Stimulated activated CD4-positive, alpha-beta T cell treated with anti-CD3 and anti-CD28 coated beads, Interleukin-15, amount 100 ng/mL, for 1 hour (primary cell): ENCODE measurements around the gene SOX13.
"Not testable (repeated sequence)": the region's sequence is repeated elsewhere in the genome, so short reads cannot be mapped to it uniquely, and the experiment has no call there.

Source experiments
- DNase-seq, 2 donors: peaks; one replicate each; pipeline ENCODE4 v3.0.0-alpha.2; 2020; ENCODE audit warnings: low read depth in 1 of 2, low spot score in 1 of 2

The SOX13 gene

DNA sequence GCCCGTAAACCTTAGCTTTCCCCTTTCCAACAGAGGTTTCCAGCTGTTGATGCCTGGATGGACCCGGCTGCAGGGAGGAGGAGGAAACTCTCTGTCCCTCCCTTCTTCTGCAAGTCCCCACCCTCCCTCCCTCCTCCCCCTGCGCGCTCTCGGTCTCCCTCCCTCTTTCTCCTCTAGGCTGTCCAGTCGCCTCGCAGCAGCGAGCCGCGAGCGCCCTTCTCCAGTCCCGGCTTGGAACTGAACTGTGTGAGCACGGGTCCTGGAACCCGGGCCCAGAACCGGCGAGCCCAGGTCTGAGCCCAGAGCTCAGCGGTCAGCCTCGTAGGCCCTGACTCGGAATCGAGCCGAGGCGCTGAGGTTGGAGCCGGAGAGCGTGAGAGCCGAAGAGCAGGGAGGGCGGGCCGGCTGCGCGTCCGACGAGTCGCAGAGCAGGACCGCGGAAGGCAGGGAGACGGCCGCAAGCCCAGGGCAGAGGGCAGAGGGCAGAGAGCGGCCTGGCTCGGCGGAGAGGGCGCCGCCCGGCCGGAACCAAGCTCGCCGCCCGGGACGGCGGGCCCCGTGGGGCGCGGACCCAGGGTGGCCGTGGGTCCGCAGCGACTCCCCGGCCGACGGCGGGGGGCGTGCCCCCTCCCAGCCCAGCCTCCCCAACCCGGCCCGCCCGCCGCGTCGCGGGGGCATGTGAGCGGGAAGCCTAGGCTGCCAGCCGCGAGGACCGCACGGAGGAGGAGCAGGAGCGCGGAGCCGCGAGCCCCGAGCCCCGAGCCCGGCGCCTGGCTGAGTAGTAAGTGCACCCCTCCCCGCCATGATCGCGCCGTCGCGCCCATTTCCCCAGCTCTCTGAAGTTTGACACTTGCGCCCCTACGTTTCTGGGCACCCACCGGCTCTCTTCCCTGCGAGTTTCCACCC, at the start of gene SOX13:
TSS of gene SOX13 (plus strand) at position 185 of the 906 bp plus-strand sequence. CDS start 39,801 bp downstream, outside the sequence.
- no peak for DNase-seq

DNA sequence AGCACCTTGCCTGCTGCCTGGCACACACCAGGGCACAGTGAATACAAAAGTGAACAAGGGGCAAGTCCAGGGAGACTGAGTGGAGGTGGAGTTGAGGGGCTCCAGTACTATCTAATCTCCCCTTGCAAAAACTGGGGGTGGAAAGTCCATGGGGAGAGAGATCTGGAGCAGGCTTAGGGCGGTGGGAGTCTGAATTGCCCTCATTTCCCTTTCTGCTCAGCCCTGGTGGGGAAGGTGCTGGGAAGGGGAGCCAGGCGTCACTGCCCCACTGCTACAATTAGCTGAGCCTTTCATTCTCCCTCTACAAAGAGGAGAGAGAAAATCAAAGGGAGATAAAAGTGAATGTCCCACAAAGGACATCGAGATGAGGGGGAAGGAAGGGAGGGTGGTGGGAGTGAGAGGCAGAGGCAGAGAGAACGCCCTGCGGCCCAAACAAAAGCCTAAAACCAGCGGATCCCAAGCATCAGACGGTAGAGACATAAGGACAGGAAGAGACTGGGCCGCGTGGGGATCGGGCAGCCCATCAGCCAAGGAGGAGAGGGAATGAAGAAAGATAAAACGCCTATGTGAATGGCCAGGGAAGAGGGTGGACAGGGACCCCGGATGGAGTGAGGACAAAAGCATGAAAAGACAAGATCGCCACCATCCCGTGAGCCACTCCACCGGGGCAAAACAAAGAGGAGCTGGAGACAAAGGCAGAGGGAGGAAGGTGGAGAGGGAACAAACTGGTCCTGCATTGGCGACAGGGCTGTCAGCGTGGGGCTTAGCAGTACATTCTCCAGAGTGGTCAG, 46.8 kb upstream of the SOX13 start:
- no peak for DNase-seq

DNA sequence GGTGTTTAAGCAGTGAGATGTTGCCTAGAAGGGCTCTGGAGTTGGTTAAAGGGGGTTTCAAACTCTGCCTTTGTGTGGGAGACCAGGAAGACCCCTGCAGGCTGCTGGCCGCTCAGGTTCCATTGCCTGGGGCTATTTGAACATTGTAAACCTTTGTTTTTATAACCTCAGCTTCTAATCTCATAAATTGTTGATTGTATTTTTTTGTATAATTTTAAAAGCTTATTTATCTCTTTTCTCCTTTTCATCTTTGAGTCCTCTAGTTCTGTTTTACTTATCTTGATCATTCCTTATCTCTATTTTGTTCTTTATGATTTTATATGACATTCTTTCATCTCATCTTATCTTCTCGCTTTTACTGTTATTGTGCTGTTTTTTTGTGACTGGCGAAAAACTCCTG, 45.5 kb upstream of the SOX13 start:
- DNase-seq = no peak

DNA sequence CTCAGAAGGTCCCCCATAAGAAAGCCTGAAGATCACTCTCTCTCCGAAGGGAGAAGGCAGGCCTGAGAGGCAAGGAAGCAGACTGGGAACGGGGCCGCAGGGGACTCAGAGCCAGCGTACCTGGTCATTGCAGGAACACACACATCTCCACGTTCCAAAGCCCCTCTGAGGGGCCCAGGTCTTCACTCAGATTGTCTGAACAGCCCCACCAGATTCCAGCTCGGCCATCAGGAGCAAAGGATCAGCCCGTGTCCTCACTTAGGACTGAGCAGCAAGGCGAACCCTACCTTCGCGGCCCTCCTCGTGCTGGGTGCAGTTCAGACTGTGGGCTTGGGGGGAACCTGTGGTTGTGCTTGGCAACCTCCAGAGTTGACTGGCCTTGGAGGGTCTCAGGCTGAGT, 43.9 kb upstream of the SOX13 start:
- no peak for DNase-seq

DNA sequence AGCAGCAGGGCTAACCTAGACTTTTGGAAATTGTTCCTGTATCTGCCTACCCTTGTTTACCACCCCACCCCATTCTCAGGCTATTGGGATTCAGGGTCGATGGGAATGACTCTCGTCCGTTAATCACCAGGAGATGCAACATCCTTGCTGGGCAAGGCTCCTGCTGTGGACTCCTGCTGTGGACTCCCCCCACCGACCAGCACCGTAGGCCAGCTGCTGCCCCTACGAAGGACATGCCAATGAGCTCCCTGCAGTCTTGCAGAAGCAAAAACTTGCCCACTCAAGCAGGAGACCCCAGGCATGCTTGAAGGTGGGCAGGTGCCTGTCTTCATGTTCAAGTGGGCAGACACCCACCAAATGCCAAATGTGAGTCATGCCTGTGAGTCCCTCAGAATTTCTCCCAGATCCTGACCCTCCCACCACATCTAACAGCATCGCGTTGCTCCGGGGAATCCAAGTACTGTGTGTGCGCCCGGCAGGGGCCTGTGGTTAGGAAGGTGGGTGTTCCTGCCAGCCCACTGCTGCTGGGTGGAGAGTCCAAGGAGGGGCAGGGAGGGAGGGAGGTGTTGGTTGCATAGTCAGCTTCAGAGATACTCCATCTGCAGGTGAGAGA, 41.7 kb upstream of the SOX13 start:
- no peak for DNase-seq

DNA sequence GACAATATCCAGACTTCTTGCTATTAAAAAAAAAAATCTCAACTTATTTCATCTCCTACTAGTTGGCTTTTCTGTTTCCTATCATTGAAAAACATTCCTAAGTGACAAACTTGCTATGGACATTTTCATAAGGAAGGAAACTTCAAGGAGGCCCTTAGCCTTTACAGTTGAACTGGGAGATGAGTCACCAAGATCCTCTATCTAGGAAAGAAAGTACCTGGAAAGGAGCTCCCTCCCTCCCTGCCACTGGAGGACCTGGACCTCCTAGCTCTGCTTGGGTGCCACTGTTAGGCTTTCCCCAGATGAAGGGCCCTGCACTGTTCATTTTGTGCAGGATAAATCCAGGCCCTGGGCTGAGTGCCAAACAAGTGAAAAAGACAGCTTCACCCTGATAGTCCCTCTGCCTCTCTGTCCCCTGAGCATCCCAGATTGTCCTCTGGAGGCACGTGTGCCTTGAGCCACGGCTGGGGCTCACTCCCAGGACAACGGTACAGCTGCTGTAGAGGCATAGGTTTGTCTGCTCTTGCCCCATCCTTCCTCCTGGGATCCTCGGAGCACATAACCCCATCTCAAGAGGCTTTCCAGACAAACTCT, 40.2 kb upstream of the SOX13 start:
- DNase-seq = no peak

DNA sequence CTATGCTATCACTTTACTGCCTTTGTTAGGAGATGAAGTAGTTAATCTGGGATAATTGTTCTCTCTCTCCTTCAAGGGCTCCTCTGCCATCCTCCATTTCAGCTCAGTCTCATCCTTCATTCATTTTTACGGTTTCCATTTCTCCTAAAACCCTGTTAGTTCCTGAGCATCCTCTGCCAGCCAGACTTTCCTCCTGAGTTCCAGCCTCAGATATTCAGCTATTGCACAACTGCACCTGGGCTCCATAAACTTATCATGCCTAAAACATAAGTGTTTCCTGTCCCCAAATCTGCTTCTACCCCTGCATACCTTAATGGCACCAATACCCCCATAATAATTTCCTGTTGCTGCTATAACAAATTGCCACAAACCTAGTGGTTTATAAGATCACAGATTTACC, 39.6 kb upstream of the SOX13 start:
- DNase-seq = no peak

DNA sequence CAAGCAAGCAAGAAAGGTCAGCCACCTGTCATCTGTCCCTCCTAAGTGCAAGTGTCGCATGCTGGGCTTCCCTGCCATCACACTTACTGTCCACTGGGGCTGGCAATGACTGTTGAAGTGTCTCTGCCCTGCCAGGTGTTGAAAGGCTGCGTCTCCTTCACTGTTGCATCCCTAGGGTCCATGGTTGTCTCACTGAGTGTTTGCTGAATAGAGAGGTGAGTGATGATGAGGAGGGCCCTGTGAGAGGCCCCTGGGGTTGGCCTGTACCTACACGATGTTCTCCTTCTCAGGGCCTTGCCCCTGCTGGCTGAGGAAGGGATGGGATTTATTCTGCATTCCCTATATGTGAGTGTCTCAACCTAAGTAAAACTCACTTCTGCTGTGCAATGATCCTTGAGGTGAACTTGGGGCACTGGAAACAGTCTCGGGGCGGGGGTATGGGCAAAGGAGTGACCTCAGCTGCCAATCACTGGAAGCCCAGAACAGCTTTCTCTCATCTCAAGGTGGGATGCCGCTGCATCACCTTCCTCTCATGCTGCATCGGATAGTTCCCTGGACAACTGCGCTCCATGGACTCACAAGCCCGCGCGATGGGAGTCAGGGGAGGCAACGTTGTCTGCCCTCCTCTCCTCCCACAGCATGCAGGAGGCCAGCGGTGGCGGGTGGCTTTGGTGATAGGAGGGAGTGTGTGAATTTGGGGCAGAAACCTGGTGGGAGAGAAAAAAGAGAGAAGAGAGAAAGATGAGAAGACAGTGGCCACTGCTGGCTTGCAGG, 35.8 kb upstream of the SOX13 start:
- no peak for DNase-seq

DNA sequence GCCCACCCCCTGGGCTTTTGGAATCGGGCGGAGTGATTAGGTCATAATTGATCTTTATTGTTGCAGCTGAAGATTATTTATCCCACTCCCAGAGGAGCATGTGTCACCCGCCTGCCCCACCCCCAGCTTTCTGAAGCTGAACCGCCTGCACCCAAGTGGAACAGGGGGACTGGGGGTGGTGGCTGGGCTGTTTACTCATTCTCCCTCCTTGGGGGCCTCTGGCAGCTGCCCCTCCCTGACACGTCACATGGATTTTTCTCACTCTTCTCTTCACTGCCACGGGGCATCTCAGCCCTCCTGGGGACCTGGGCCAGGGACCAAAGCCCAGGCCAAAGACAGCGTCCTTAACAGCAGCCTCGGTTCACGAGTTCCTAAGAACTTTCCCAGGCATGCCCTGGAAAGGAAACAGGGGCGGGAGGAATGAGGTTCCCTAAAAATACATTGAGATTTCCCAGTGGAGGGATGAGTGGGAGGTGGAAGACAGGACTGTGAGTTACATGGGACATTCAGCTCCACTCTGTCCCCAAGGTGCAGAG, 31.6 kb upstream of the SOX13 start:
- no peak for DNase-seq

DNA sequence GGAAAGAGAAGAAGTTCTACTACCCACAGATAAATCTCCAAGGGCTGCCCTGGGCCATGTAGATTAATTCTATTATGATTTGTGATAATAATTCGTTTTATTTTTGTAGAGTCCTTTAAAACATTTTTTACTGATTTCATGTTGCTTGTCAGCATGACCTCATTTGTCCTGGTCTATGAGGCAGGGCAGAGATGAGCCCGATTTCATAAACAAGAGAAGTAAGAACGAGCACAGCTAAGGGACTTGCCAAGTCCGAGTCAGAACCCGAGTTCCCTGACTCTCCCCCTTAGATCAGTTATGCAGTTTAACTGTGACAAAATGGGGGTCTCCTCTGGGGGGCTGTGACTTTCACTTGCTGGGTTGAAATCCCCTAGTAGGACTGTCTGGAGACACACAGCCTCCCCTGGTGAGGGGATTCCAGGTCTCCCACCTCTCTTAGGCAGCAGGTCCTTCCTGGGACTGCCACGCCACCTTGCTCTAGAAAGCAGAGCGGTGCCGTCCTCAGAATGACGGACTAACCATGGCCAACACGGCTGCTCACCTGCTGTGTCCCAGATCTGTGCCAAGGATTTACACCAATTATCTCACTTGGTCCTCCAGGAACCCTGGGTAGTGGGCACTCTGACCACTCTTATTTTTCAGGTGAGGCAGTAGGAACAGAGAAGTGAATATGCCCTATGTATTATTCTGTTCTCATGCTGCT, 31.0 kb upstream of the SOX13 start:
- DNase-seq = no peak

DNA sequence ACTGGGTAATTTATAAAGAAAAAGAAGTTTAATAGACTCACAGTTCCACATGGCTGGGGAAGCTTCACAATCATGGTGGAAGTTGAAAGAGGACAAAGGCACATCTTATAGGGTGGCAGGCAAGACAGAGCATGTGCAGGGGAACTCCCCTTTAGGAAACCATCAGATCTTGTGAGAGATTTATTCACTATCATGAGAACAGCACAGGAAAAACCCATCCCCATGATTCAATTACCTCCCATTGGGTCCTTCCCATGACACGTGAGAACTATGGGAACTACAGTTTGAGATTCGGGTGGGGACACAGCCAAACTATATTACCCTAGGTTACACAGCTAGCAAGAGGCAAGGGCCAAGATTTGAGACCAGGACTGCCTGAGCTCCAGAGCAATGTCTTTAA, 30.4 kb upstream of the SOX13 start:
- no peak for DNase-seq

DNA sequence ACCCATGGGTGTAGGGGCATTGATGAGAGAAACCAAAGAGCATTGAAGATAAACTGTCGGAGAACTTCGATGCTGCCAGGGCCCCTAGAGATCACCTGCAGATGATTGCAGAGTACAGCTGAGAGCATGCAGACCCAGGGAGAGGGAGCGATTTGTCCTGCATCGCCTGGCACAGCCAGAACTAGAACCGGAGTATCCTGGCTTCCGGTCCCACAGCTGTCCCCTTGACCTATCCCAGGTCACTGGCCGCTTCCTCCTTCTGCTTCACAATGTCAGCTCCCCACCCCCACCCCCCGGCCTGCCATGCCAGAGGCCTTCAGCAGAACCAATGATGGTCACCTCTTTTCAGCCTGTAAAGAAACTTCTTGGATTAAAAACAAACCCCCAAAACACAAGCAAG, 29.2 kb upstream of the SOX13 start:
- no peak for DNase-seq

DNA sequence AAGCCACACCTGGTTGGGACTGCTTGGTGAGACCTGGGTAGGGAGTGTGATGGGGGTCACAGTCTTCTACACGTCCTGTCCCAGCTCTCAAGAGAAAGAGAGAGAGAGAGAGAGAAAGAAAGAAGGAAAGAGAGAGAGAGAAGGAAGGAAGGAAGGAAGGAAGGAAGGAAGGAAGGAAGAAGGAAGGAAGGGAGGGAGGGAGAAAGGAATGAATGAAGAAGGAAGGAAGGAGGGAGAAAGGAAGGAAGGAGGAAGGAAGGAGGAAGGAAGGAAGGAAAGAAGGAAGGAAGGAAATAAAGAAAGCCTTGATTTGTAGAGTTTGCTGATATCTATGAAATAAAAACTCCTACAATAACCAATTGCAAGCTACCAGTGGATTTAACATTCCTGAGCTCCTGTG, 28.5 kb upstream of the SOX13 start:
- no peak for DNase-seq

DNA sequence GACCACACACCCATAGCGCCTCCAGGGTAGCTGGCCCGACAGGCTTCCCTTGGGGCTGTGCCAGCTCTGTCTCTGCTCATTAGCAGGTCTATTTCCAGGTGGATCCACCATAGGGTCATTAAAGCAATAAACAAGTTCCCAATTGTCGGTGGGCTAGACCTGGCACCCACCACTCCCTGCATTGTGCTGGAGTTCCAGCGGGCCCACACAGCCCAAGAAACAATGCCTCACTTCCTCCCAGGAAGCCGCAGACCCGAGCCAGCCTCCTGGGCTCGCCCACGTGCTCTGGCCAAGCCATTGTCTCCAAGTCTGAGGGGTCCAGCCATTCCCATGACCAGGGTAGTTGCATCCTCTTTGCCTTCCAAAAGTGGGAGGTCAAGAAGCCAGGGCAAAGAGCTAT, 27.5 kb upstream of the SOX13 start:
- DNase-seq = no peak

DNA sequence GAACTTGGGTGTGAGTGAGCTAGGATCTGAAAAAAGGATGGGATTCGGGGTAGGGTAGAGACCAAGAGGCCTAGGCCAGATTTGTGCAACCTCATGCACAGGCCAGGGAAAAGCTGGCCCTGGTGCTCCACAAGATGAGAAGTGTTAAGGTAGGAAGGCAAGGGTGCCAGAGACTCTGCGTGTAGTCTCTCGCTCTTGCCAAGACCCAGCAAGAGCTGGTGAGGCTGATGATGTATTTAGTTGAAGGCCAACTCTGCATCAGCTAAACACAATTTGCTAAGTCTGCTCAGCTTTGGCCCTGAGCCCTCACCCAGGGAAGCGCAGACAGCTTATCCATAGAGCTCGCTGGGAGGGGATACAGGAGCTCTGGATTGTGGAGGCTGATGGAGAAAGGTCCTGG, 26.6 kb upstream of the SOX13 start:
- DNase-seq = no peak

DNA sequence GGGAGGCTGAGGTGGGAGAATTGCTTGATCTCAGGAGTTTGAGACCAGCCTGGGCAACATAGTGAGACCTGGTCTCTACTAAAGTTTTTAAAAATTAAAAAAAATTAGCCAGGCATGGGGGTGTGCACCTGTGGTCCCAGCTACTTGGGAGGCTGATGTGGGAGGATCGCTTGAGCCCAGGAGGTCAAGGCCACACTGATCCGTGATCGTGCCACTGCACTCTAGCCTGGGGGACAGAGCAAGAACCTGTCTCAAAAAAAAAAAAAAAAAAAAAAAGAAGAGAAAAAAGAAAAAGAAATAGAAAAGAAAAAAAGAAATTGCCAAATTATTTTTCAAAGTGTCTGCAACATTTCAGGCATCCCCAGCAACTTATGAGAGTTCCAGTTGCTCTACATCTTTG, 24.1 kb upstream of the SOX13 start:
- not testable (repeated sequence) for DNase-seq

DNA sequence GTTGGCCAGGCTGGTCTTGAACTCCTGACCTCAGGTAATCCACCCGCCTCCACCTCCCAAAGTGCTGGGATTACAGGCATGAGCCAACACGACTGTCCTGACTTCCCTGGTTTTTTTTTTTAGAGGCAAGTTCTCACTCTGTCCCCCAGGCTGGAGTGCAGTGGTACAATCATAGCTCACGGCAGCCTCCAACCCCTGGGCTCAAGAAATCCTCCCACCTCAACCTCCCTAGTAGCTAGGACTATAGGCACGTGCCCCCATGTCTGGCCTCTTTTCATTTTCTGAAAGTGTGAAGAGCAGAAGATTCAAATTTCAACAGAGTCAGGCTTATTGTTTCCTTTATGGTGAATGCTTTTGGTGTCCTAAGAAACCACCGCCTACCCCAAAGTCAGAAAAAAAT, 21.7 kb upstream of the SOX13 start:
- no peak for DNase-seq

DNA sequence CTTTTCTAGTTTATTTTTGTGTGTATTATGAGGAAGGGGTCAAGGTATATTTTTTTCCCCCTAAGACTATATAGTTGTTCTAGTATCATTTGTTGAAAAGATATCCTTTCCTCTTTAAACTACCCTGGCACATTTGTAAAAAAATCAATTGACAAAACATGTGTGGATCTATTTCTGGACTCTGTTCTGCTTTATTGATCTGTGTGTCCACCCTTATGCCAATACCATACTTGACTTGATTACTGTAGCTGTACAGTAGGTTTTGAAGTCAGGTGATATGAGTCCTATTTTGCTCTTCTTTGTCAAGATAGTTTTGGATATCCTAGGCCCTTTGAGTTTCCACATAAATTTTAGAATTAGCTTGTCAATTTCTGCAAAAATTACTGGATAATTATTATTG, 21.2 kb upstream of the SOX13 start:
- DNase-seq = no peak

DNA sequence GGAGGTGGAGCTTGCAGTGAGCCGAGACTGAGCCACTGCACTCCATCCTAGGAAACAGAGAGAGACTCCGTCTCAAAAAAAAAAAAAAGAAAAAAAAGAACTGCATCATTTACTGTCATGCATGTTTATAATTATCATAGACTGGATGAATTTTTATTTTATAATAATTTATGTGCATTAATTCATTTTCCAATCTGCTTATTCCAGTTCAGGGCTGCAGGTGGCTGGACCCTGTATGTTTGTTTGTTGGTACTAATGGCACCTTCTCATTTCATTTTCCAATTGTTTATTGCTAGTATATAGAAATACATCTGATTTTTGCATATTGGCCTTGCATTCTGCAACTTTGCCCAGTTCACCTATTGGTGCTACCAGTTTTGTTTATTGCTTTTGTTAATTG, 19.0 kb upstream of the SOX13 start:
- no peak for DNase-seq

DNA sequence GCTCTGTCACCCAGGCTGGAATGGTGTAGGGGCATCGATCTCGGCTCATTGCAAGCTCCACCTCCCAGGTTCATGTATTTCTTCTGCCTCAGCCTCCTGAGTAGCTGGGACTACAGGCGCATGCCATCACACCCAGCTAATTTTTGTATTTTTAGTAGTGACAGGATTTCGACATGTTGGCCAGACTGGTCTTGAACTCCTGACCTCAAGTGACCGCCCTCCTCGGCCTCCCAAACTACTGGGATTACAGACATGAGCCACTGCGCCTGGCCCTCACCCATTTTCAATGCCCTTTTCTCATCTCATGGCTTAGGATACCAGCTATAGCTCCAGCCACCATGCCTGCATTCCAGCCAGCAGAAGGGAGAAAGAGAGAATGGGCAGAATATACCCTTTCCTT, 12.9 kb upstream of the SOX13 start:
- DNase-seq = no peak
